C4-2B (cell line): ENCODE measurements around the gene KRTAP2-2.
"Not testable (repeated sequence)": the region's sequence is repeated elsewhere in the genome, so short reads cannot be mapped to it uniquely, and the experiment has no call there.

Experiments
- H3K27ac ChIP-seq: fragments of 450-650 bp; 2 replicates; pipeline ENCODE4 v1.5.1; 2017
- ZFX ChIP-seq: fragments of 450-650 bp; IDR thresholded peaks from 2 replicates; pipeline ENCODE4 v1.6.1; 2017
- TF ChIP-seq, protein P1 (sequence below): fragments of 450-650 bp; conservative IDR thresholded peaks from 2 replicates; pipeline ENCODE4 v1.5.1; 2017; ENCODE audit warnings: mild to moderate bottlenecking

The KRTAP2-2 gene

DNA sequence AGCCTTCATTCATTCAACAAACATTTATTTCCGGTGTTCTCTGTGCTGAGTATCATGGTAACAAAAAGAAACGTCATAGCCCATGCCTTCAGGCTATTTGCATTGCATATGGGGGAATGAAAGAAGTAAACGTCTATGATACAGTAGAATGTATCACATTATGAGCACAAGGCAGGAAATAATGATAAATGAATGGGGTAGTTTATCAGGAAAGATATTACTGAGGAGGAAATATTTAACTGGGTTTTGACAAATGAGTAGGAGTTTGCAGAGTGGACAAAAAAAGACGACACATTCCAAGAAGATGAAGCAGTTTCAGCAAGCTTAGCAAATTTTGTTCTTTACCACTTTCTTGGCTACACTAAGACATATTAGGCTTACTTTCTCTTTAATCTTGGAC lies 27.6 kb upstream of the KRTAP2-2 start:
- no peak for TF ChIP-seq ZFX
- TF ChIP-seq, protein P1, sequence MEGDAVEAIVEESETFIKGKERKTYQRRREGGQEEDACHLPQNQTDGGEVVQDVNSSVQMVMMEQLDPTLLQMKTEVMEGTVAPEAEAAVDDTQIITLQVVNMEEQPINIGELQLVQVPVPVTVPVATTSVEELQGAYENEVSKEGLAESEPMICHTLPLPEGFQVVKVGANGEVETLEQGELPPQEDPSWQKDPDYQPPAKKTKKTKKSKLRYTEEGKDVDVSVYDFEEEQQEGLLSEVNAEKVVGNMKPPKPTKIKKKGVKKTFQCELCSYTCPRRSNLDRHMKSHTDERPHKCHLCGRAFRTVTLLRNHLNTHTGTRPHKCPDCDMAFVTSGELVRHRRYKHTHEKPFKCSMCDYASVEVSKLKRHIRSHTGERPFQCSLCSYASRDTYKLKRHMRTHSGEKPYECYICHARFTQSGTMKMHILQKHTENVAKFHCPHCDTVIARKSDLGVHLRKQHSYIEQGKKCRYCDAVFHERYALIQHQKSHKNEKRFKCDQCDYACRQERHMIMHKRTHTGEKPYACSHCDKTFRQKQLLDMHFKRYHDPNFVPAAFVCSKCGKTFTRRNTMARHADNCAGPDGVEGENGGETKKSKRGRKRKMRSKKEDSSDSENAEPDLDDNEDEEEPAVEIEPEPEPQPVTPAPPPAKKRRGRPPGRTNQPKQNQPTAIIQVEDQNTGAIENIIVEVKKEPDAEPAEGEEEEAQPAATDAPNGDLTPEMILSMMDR, result no peak
- no peak overlapping the region for H3K27ac ChIP-seq

DNA sequence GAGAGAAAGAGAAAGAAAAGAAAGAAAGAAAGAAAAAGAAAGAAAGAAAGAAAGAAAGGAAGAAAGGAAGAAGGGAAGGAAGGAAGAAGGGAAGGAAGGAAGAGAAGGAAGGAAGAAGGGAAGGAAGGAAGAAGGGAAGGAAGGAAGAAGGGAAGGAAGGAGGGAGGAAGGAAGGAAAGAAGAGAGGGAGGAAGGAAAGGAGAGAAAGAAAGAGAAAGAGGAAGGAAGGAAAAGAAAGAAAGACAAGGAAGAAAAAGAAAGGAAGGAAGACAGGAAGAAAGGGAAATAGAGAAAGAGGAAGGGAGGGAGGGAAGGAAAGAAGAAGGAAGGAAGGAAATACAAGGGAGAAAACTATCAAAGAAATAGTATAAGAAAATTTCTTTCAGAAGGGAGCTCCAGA lies 21.8 kb upstream of the KRTAP2-2 start:
- TF ChIP-seq, protein P1, result no peak
- TF ChIP-seq ZFX, result no peak
- no peak overlapping the region for H3K27ac ChIP-seq

DNA sequence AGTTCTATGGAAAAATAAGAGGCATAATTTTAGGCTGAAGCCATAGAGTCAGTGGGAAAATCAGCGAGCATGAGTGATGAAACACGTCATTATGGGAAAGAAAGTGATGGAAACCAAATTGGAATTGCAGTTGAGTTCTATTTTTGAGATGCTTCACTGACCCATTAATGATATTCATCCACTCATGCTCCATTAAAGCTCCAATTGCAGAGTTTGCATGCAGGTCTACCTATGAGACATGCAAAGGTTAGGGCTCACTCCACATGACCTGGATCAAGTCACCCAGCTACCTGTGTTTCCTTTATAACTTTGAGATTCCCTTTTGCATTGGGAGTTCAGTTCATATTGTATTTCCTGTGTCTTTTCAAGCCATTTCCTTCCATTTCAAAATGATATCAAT lies 18.6 kb upstream of the KRTAP2-2 start:
- H3K27ac ChIP-seq, result no peak overlapping the region
- TF ChIP-seq, protein P1, result no peak
- no peak for TF ChIP-seq ZFX

DNA sequence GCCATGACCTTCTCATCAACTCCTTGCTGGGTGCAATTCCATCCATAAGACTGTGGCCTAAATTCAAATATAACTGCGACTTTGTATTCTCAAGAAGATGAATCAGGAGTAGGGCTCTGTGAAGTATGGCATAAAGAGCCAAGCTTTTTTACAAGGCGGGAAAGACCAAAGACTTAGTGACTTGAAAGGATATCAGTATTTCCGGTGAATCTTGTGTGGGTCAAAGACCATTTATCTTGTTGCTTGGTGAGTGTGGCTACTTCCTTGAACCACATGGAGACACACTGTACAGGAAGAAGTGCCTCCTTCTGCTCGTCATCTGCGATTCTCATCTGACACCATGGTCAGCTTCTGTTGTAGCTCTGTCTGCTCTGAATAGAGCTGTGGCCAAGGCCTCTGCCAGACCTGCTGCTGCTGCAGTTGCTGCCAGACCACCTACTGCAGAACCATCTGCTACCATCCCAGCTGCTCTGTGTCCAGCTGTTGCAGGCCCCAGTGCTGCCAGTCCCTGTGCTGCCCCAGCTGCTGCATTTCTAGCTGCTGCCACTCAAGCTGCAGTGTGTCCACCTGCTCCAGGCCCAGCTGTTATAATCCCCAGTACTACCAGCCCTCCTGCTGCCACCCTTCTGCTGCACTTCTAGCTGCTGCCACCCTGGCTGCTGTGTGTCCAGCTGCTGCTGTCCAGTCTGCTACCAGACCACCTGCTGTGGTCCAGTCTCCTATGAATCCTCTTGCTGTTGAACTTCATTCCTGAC lies 16.8 kb upstream of the KRTAP2-2 start:
- H3K27ac ChIP-seq, result no peak overlapping the region

DNA sequence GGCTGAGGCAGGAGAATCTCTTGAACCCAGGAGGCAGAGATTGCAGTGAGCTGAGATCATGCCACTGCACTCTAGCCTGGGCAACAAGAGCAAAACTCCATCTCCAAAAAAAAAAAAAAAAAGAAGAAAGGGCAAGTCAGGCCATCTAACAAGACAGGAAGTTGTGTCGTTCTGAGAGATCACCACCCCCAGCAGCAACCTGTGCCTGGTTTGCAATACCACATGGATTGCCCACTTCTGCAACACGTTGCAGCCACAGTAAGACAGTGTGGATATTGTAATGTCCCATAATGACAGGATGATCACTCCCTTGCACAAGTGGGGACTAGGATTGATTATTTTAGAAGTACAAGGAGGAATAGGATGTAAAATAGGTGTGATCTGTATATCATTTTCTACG lies 14.0 kb upstream of the KRTAP2-2 start:
- no peak for TF ChIP-seq ZFX
- TF ChIP-seq, protein P1, result no peak

More for the DNA sequence above, 16.8 kb upstream of the KRTAP2-2 start:
- TF ChIP-seq ZFX, result no peak
- TF ChIP-seq, protein P1, result no peak

DNA sequence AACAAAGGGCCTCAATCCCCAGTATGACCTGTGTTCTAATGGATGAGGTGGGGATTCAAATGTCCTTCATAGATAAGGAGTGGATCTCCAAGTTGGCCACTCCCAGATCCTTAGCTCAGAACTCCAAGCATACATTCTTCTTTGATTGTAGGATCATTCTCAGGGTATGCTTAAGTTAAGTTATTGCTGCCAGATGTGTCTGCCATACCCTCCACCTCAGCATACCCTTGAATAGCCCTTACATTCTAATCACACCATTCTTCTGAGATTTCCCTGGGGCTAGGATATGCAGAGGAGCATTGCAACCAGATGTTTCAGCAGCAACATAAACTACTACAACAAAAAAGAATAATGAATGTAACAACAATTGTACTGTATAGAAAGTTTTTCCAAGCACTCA lies 12.3 kb upstream of the KRTAP2-2 start:
- H3K27ac ChIP-seq, result no peak overlapping the region
- TF ChIP-seq, protein P1, result no peak
- no peak for TF ChIP-seq ZFX

More for the DNA sequence above, 14.0 kb upstream of the KRTAP2-2 start:
- H3K27ac ChIP-seq, result no peak overlapping the region

DNA sequence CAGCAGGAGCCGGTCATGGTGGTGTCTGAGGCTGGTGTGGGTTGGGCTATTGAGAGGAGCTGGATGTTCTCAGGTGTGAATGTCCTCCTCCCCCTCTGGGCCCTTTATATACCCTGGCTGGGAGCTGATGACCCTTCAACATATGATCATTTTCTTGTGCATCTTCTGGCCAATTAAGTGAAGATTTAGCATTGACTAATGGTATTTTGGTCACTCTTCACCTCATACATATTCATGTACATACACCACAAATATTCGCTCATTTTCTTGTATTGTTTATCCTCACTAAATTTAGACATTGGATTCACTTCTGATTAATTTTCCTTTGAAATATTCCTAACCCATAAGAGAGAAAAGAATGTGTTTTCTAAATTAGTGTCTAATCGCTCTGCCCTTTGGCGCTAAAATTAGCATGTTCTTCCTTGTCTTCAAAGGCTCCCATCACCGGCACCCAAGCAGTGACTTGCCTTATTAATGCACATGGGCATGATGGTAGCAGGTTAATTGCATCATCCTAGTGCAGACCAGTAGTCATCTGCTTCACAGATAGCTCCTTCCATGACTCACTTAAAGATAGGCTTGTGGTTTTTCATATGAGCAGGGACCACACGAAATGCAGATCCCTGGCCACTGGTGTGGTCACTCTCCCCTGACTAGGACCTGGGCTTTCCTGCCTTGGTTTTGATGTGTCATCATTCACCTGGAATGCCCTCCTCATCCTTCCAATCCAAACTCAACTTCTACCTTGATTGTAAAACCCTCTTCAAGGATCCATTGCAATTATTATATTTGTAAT lies 11.0 kb upstream of the KRTAP2-2 start, which contains the start of gene KRTAP2-4:
Gene KRTAP2-4, minus strand, starts transcription at position 51 of the 796 bp plus-strand sequence. Its CDS starts 34 bp downstream, at position 17.
- no peak for TF ChIP-seq ZFX
- TF ChIP-seq, protein P1, result no peak
- no peak within 1 kb of the TSS for H3K27ac ChIP-seq

DNA sequence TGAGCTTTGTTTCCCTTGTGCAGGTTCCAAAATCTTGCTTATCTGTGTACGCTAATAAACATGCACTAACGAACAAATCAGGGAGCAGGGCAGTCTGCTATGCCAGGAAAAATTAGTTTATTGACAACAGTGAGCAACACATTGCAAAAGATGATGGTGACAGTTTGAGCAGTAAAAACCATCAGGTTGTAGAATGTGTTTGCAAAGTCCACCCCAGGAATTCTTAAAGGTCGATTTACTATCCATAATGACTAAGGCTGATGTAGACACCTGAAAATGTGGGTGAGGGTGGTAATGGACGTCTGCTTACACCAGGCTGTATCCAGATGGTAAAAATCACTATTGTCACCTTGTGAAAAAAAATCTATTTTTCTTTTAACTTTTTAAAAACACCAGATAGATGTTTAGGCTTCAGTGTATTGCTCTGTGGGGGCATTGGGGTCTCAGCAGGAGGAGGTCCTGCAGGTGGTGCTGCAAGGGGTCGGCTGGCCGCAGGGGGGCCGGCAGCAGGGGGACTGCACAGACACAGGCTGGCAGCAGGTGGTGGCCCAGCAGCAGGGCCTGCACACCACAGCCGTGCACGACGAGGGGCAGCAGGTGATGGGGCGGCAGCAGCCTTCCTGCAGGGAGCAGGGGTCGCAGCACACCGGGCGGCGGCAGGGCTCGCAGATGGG lies 10.1 kb upstream of the KRTAP2-2 start:
- not testable (repeated sequence) for H3K27ac ChIP-seq
